Neuron (in vitro differentiated cells): ENCODE data around the gene ANKRD36C.
"Not testable (repeated sequence)": the region's sequence is repeated elsewhere in the genome, so short reads cannot be mapped to it uniquely, and the experiment has no call there.

Experiments used
- H2AFZ ChIP-seq: one replicate; pipeline ENCODE4 v1.6.1; 2013; ENCODE audit warnings: low read depth, mild to moderate bottlenecking, inconsistent platforms, low read length, moderate library complexity
- H3K27me3 ChIP-seq: one replicate; pipeline ENCODE4 v1.6.1; 2013; ENCODE audit warnings: low read length; ENCODE audit not compliant: insufficient read depth
- H3K36me3 ChIP-seq: one replicate; pipeline ENCODE4 v1.6.1; 2013; ENCODE audit warnings: low read length; ENCODE audit not compliant: insufficient read depth
- H3K4me1 ChIP-seq: one replicate; pipeline ENCODE4 v1.6.1; 2013; ENCODE audit warnings: low read length; ENCODE audit not compliant: insufficient read depth
- H3K4me3 ChIP-seq: 2 replicates; pipeline ENCODE4 v1.5.1; 2013; ENCODE audit warnings: mild to moderate bottlenecking, low read length, moderate library complexity
- H3K9me3 ChIP-seq: one replicate; pipeline ENCODE4 v1.6.1; 2013; ENCODE audit warnings: low read length

ANKRD36C gene

GRCh38 chr2:95948039-95948438 lies 43.6 kb downstream of the ANKRD36C start:
- not testable (repeated sequence) for H3K4me3 ChIP-seq, H3K4me1 ChIP-seq, H3K27me3 ChIP-seq, H2AFZ ChIP-seq, H3K9me3 ChIP-seq, H3K36me3 ChIP-seq

- H3K4me3 ChIP-seq, H3K27me3 ChIP-seq, H2AFZ ChIP-seq: not testable (repeated sequence)
These were observed 51.7 kb downstream of the ANKRD36C start for GRCh38 chr2:95939947-95940346.

GRCh38 chr2:95930740-95931139 lies 60.9 kb downstream of the ANKRD36C start:
- not testable (repeated sequence) for H2AFZ ChIP-seq, H3K4me3 ChIP-seq, H3K9me3 ChIP-seq, H3K27me3 ChIP-seq, H3K36me3 ChIP-seq, H3K4me1 ChIP-seq

More at GRCh38 chr2:95939947-95940346, 51.7 kb downstream of the ANKRD36C start:
- H3K9me3 ChIP-seq, H3K36me3 ChIP-seq, H3K4me1 ChIP-seq: not testable (repeated sequence)

GRCh38 chr2:95917007-95917406 lies 74.6 kb downstream of the ANKRD36C start:
- H3K9me3 ChIP-seq = not testable (repeated sequence)

GRCh38 chr2:95915131-95915530 lies 76.5 kb downstream of the ANKRD36C start:
- not testable (repeated sequence) for H2AFZ ChIP-seq, H3K4me1 ChIP-seq, H3K9me3 ChIP-seq, H3K4me3 ChIP-seq, H3K27me3 ChIP-seq
- H3K36me3 ChIP-seq = peaks cover 22% of the 10 kb centered on the region

More at GRCh38 chr2:95917007-95917406, 74.6 kb downstream of the ANKRD36C start:
- not testable (repeated sequence) for H3K27me3 ChIP-seq, H2AFZ ChIP-seq, H3K4me3 ChIP-seq, H3K4me1 ChIP-seq
- H3K36me3 ChIP-seq = peaks cover 22% of the 10 kb centered on the region

GRCh38 chr2:95911431-95911830 lies 80.2 kb downstream of the ANKRD36C start:
- peaks cover 17% of the 10 kb centered on the region for H3K36me3 ChIP-seq
- not testable (repeated sequence) for H2AFZ ChIP-seq, H3K4me1 ChIP-seq, H3K27me3 ChIP-seq, H3K9me3 ChIP-seq, H3K4me3 ChIP-seq

GRCh38 chr2:95894443-95894842 lies 97.2 kb downstream of the ANKRD36C start:
- H3K4me3 ChIP-seq, H2AFZ ChIP-seq: not testable (repeated sequence)

GRCh38 chr2:95867929-95868328 lies 123.7 kb downstream of the ANKRD36C start:
- H3K27me3 ChIP-seq, H3K9me3 ChIP-seq, H2AFZ ChIP-seq, H3K36me3 ChIP-seq, H3K4me3 ChIP-seq, H3K4me1 ChIP-seq: not testable (repeated sequence)

More at GRCh38 chr2:95894443-95894842, 97.2 kb downstream of the ANKRD36C start:
- H3K36me3 ChIP-seq, H3K9me3 ChIP-seq, H3K4me1 ChIP-seq, H3K27me3 ChIP-seq: not testable (repeated sequence)

- H3K9me3 ChIP-seq, H3K4me3 ChIP-seq, H3K27me3 ChIP-seq, H3K4me1 ChIP-seq, H3K36me3 ChIP-seq, H2AFZ ChIP-seq: not testable (repeated sequence)
These were observed 124.5 kb downstream of the ANKRD36C start for GRCh38 chr2:95867047-95867677.

GRCh38 chr2:95862121-95862520 lies 129.5 kb downstream of the ANKRD36C start:
- not testable (repeated sequence) for H3K4me3 ChIP-seq, H3K27me3 ChIP-seq, H3K36me3 ChIP-seq

GRCh38 chr2:95836151-95836550 lies 155.5 kb downstream of the ANKRD36C start:
- H3K4me3 ChIP-seq = no peak overlapping the region
- no peak overlapping the region for H2AFZ ChIP-seq
- H3K36me3 ChIP-seq = peaks cover 19% of the 10 kb centered on the region
- H3K27me3 ChIP-seq = no peaks in the 10 kb centered on the region
- no peaks in the 10 kb centered on the region for H3K4me1 ChIP-seq
- peaks cover 4% of the 10 kb centered on the region for H3K9me3 ChIP-seq

More at GRCh38 chr2:95862121-95862520, 129.5 kb downstream of the ANKRD36C start:
- H3K9me3 ChIP-seq, H3K4me1 ChIP-seq, H2AFZ ChIP-seq: not testable (repeated sequence)

- H3K4me1 ChIP-seq, H3K9me3 ChIP-seq, H2AFZ ChIP-seq, H3K4me3 ChIP-seq, H3K27me3 ChIP-seq: not testable (repeated sequence)
- peaks cover 28% of the 10 kb centered on the region for H3K36me3 ChIP-seq
These were observed 157.3 kb downstream of the ANKRD36C start for GRCh38 chr2:95834077-95835013.

GRCh38 chr2:95824218-95824617 lies 167.4 kb downstream of the ANKRD36C start:
- H3K36me3 ChIP-seq, H3K27me3 ChIP-seq, H2AFZ ChIP-seq, H3K4me3 ChIP-seq, H3K4me1 ChIP-seq: not testable (repeated sequence)
- peaks cover 20% of the 10 kb centered on the region for H3K9me3 ChIP-seq
